HG03520 (cell line): Measurements from ENCODE around the gene NOC3L.
A peak's percentile ranks its signal among the peaks of the same experiment; 100 is the strongest.
"Not testable (repeated sequence)": the region's sequence is repeated elsewhere in the genome, so short reads cannot be mapped to it uniquely, and the experiment has no call there.

Source experiments
- ATAC-seq: cut with Tn5 transposase; IDR thresholded peaks from one replicate; pipeline ENCODE4 v1.9.1; 2021; ENCODE audit warnings: mild to moderate bottlenecking, moderate library complexity; ENCODE audit not compliant: unreplicated experiment

Gene NOC3L

GRCh38 chr10:94362360-94363250 lies at the start of gene NOC3L:
TSS of gene NOC3L (minus strand) at chr10:94362939. CDS start at chr10:94362838, 101 bp downstream.
- peak; percentile 99 for ATAC-seq

GRCh38 chr10:94412449-94412848 lies 49.7 kb upstream of the NOC3L start:
- ATAC-seq, result no peak

GRCh38 chr10:94411304-94411703 lies 48.6 kb upstream of the NOC3L start:
- no peak for ATAC-seq

GRCh38 chr10:94409021-94409657 lies 46.4 kb upstream of the NOC3L start:
- ATAC-seq, result no peak

- ATAC-seq, result no peak
Observed at GRCh38 chr10:94407668-94408067, 44.9 kb upstream of the NOC3L start.

GRCh38 chr10:94405406-94405805 lies 42.7 kb upstream of the NOC3L start:
- ATAC-seq, result no peak

GRCh38 chr10:94403380-94404213 lies 40.9 kb upstream of the NOC3L start:
- ATAC-seq, result peak; percentile 55

GRCh38 chr10:94402843-94403379 lies 40.2 kb upstream of the NOC3L start:
- no peak for ATAC-seq

GRCh38 chr10:94402204-94402842 lies 39.6 kb upstream of the NOC3L start, which contains the start of gene TBC1D12:
TSS of gene TBC1D12 (plus strand) at chr10:94402541. CDS start at chr10:94402614, 73 bp downstream.
- peak; percentile 68 for ATAC-seq

GRCh38 chr10:94398762-94399161 lies 36.0 kb upstream of the NOC3L start:
- no peak for ATAC-seq

GRCh38 chr10:94397549-94398370 lies 35.0 kb upstream of the NOC3L start:
- no peak for ATAC-seq

- ATAC-seq, result not testable (repeated sequence)
Observed at GRCh38 chr10:94392117-94392516, 29.4 kb upstream of the NOC3L start.

- not testable (repeated sequence) for ATAC-seq
Observed at GRCh38 chr10:94385733-94386132, 23.0 kb upstream of the NOC3L start.

GRCh38 chr10:94383530-94383929 lies 20.8 kb upstream of the NOC3L start:
- ATAC-seq, result no peak

GRCh38 chr10:94376865-94377264 lies 14.1 kb upstream of the NOC3L start:
- no peak for ATAC-seq

- ATAC-seq, result no peak
Observed at GRCh38 chr10:94375374-94375773, 12.6 kb upstream of the NOC3L start.

GRCh38 chr10:94370501-94370900 lies 7.8 kb upstream of the NOC3L start:
- ATAC-seq, result no peak

- ATAC-seq, result no peak
Observed at GRCh38 chr10:94366382-94366781, 3.6 kb upstream of the NOC3L start.

- no peak for ATAC-seq
Observed at GRCh38 chr10:94364482-94364881, 1.7 kb upstream of the NOC3L start.

- peak; percentile 7 for ATAC-seq
Observed at GRCh38 chr10:94363251-94363565, 469 bp upstream of the NOC3L start.
